HCT116 (cell line): ENCODE data around the gene TM6SF1.

ENCODE experiments used
- CTCF ChIP-seq, 3 experiments: fragments of 200-600 bp in 1 of 3; sonication (generic) in 1 of 3; IDR thresholded peaks in 2 of 3; conservative IDR thresholded peaks in 1 of 3; 2 replicates each; pipeline ENCODE4 v1.5.1; 2012 to 2017; ENCODE audit warnings: low read depth in 2 of 3, low read length in 2 of 3, antibody characterized with exemption in 1 of 3, borderline replicate concordance in 1 of 3, control low read depth in 1 of 3, mild to moderate bottlenecking in 1 of 3, mixed read lengths in 1 of 3, mixed run types in 1 of 3, moderate library complexity in 1 of 3; ENCODE audit not compliant: insufficient read depth in 1 of 3
- EZH2 ChIP-seq: fragments of 200-600 bp; sonication (generic); IDR thresholded peaks from 2 replicates; pipeline ENCODE4 v1.6.1; 2017; ENCODE audit warnings: antibody characterized with exemption, mixed run types
- FOSL1 ChIP-seq: IDR thresholded peaks from 2 replicates; pipeline ENCODE4 v1.6.1; 2012; ENCODE audit warnings: low read depth
- JUND ChIP-seq: IDR thresholded peaks from 2 replicates; pipeline ENCODE4 v1.6.1; 2012
- MAX ChIP-seq: IDR thresholded peaks from 2 replicates; pipeline ENCODE4 v1.6.1; 2012
- POLR2A ChIP-seq: IDR thresholded peaks from 2 replicates; pipeline ENCODE4 v1.7.0; 2011; ENCODE audit warnings: borderline replicate concordance; ENCODE audit not compliant: insufficient read depth, insufficient read length; ENCODE audit errors: extremely low read depth
- POLR2AphosphoS5 ChIP-seq: IDR thresholded peaks from 2 replicates; pipeline ENCODE4 v1.6.1; 2011; ENCODE audit warnings: mild to moderate bottlenecking, low read depth, low read length, moderate library complexity
- RAD21 ChIP-seq: IDR thresholded peaks from 2 replicates; pipeline ENCODE4 v1.6.1; 2012; ENCODE audit warnings: low read depth, mild to moderate bottlenecking
- REST ChIP-seq: IDR thresholded peaks from 2 replicates; pipeline ENCODE4 v1.6.1; 2012; ENCODE audit warnings: low read depth
- SP1 ChIP-seq: IDR thresholded peaks from 2 replicates; pipeline ENCODE4 v1.6.1; 2012; ENCODE audit warnings: low read depth
- TCF7L2 ChIP-seq: IDR thresholded peaks from 2 replicates; pipeline ENCODE4 v1.7.0; 2011; ENCODE audit warnings: borderline replicate concordance, inconsistent platforms; ENCODE audit not compliant: insufficient read depth, insufficient read length; ENCODE audit errors: extremely low read depth

- TF ChIP-seq CTCF (IDR thresholded peaks at IDR 0.05 in 2 of 3, conservative IDR thresholded peaks at IDR 0.05 in 1 of 3; ENCODE audit: borderline replicate concordance in 1 of 3, insufficient read depth in 1 of 3, low read depth in 2 of 3, low read length in 2 of 3) (no peak), MAX (no peak), TCF7L2 (no peak), REST (no peak), SP1 (no peak), RAD21 (no peak), JUND (no peak), POLR2AphosphoS5 (no peak), POLR2A (no peak), FOSL1 (no peak), EZH2 (no peak)
Observed at GRCh38 chr15:83106994-83107840, at the start of gene TM6SF1.
